Panc1 (cell line): ENCODE measurements around the gene MAGI1.

Experiments used
- CTCF ChIP-seq: fragments of 450-650 bp; IDR thresholded peaks from 2 replicates; pipeline ENCODE4 v1.5.1; 2017; ENCODE audit warnings: mild to moderate bottlenecking
- POLR2AphosphoS5 ChIP-seq: IDR thresholded peaks from 2 replicates; pipeline ENCODE4 v1.6.1; 2012; ENCODE audit warnings: mild to moderate bottlenecking, low read depth, low read length, moderate library complexity
- REST ChIP-seq, 2 experiments: IDR thresholded peaks; 2 replicates each; pipeline ENCODE4 v1.6.1; 2011 to 2012; ENCODE audit warnings: low read depth in 2 of 2, control low read depth in 1 of 2, low read length in 1 of 2, mild to moderate bottlenecking in 1 of 2, moderate library complexity in 1 of 2; ENCODE audit not compliant: insufficient read depth in 1 of 2
- SIN3A ChIP-seq: IDR thresholded peaks from 2 replicates; pipeline ENCODE4 v1.6.1; 2012; ENCODE audit warnings: low read depth, mild to moderate bottlenecking, low read length, moderate library complexity, borderline replicate concordance; ENCODE audit not compliant: insufficient read depth

DNA sequence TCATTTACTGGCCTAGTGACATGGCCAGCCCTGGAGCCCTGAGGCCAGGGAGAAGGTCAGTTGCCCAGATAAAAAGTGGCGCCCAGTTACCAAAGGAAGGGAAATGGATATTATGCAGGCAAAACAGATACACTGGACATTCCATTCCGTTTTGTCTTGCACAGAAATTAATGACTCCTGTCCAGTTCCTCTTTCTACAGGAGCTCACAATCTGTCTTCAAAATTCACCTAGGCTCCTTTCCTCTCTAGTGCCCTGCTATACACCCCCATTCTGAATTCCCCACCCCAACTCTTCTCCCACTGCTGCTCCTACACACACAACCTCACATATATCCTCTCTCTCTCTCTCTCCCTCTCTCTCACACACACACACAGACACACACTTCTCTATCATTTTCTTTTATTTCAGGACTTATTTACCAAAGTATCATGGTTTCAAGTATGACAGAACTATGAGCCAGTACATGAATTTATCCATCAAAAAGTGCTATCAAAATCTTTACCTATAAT is 229.0 kb downstream of the MAGI1 start:
- no peak for TF ChIP-seq CTCF
- TF ChIP-seq POLR2AphosphoS5: no peak
- no peak for TF ChIP-seq SIN3A
- no peak for TF ChIP-seq REST (IDR thresholded peaks at IDR 0.05; ENCODE audit: insufficient read depth in 1 of 2, low read depth in 2 of 2, low read length in 1 of 2)
